SK-N-SH treated with all-trans-retinoic acid at 6 μM for 48 hours (cell line): Measurements from ENCODE around the gene PARD3B.

Experiments used
- ATAC-seq: fragments of 200-7000 bp; cut with Tn5 transposase; 3 replicates; pipeline ENCODE4 v1.9.1; 2020; ENCODE audit warnings: mild to moderate bottlenecking, moderate library complexity
- ARNTL ChIP-seq: fragments of 450-650 bp; formaldehyde crosslinking; IDR thresholded peaks from 2 replicates; pipeline ENCODE4 v1.5.0; 2020; ENCODE audit warnings: low read depth, mild to moderate bottlenecking, moderate library complexity, borderline replicate concordance
- CREB5 ChIP-seq: fragments of 250-450 bp; sonication (Bioruptor Pico); IDR thresholded peaks from 2 replicates; pipeline ENCODE4 v1.5.1; 2020; ENCODE audit warnings: low read depth, mild to moderate bottlenecking, moderate library complexity
- CSDC2 ChIP-seq: fragments of 250-450 bp; sonication (Bioruptor Pico); IDR thresholded peaks from 2 replicates; pipeline ENCODE4 v1.5.0; 2020; ENCODE audit warnings: mild to moderate bottlenecking, moderate library complexity
- CSRNP3 ChIP-seq: fragments of 250-450 bp; sonication (Bioruptor Pico); IDR thresholded peaks from 2 replicates; pipeline ENCODE4 v1.5.1; 2021; ENCODE audit warnings: mild to moderate bottlenecking, moderate library complexity
- GLIS3 ChIP-seq: fragments of 250-450 bp; sonication (Bioruptor Pico); IDR thresholded peaks from 2 replicates; pipeline ENCODE4 v1.5.0; 2020; ENCODE audit warnings: mild to moderate bottlenecking, moderate library complexity
- PATZ1 ChIP-seq: fragments of 250-450 bp; sonication (Bioruptor Pico); IDR thresholded peaks from 2 replicates; pipeline ENCODE4 v1.8.0; 2020; ENCODE audit warnings: mild to moderate bottlenecking, moderate library complexity, borderline replicate concordance
- POU6F1 ChIP-seq: fragments of 250-450 bp; sonication (Bioruptor Pico); IDR thresholded peaks from 2 replicates; pipeline ENCODE4 v1.8.0; 2021; ENCODE audit warnings: low read depth, mild to moderate bottlenecking, moderate library complexity, borderline replicate concordance
- RARB ChIP-seq: fragments of 250-450 bp; sonication (Bioruptor Pico); IDR thresholded peaks from 2 replicates; pipeline ENCODE4 v1.8.0; 2021; ENCODE audit warnings: mild to moderate bottlenecking, moderate library complexity
- SNAI2 ChIP-seq: fragments of 250-450 bp; sonication (Bioruptor Pico); IDR thresholded peaks from 2 replicates; pipeline ENCODE4 v1.5.0; 2020; ENCODE audit warnings: mild to moderate bottlenecking, moderate library complexity
- TCF4 ChIP-seq: fragments of 250-450 bp; sonication (Bioruptor Pico); IDR thresholded peaks from 2 replicates; pipeline ENCODE4 v1.8.0; 2021; ENCODE audit warnings: mild to moderate bottlenecking, moderate library complexity, borderline replicate concordance
- TSHZ2 ChIP-seq: fragments of 250-450 bp; sonication (Bioruptor Pico); IDR thresholded peaks from 2 replicates; pipeline ENCODE4 v1.5.0; 2020; ENCODE audit warnings: mild to moderate bottlenecking, moderate library complexity
- ZC3H10 ChIP-seq: fragments of 250-450 bp; sonication (Bioruptor Pico); IDR thresholded peaks from 2 replicates; pipeline ENCODE4 v1.5.1; 2021; ENCODE audit warnings: mild to moderate bottlenecking, moderate library complexity
- ZFP3 ChIP-seq: fragments of 250-450 bp; sonication (Bioruptor Pico); IDR thresholded peaks from 2 replicates; pipeline ENCODE4 v1.5.0; 2020; ENCODE audit warnings: mild to moderate bottlenecking, moderate library complexity
- ZFP30 ChIP-seq: fragments of 450-650 bp; formaldehyde crosslinking; IDR thresholded peaks from 2 replicates; pipeline ENCODE4 v1.5.0; 2022; ENCODE audit warnings: mild to moderate bottlenecking, moderate library complexity
- ZNF565 ChIP-seq: fragments of 450-650 bp; formaldehyde crosslinking; conservative IDR thresholded peaks from 2 replicates; pipeline ENCODE4 v1.5.0; 2020; ENCODE audit warnings: low read depth, mild to moderate bottlenecking, moderate library complexity
- ZNF70 ChIP-seq: fragments of 450-650 bp; formaldehyde crosslinking; IDR thresholded peaks from 2 replicates; pipeline ENCODE4 v1.5.0; 2020; ENCODE audit warnings: mild to moderate bottlenecking, moderate library complexity
- ZNF8 ChIP-seq: fragments of 450-650 bp; formaldehyde crosslinking; IDR thresholded peaks from 2 replicates; pipeline ENCODE4 v1.5.0; 2020; ENCODE audit warnings: mild to moderate bottlenecking, moderate library complexity

PARD3B gene

GRCh38 chr2:204566439-204566838 is 21.2 kb downstream of the PARD3B start:
- ATAC-seq, result no peak

GRCh38 chr2:204570421-204570820 is 25.1 kb downstream of the PARD3B start:
- no peak for TF ChIP-seq CREB5 (CRISPR knock-in tag)
- TF ChIP-seq ZNF70 (CRISPR knock-in tag), result no peak
- TF ChIP-seq ZNF565 (CRISPR knock-in tag), result no peak
- no peak for TF ChIP-seq ZFP30 (CRISPR knock-in tag)
- TF ChIP-seq CSRNP3 (CRISPR knock-in tag), result no peak
- no peak for TF ChIP-seq ARNTL
- no peak for ATAC-seq

More at GRCh38 chr2:204566439-204566838, 21.2 kb downstream of the PARD3B start:
- no peak for TF ChIP-seq ZNF70 (CRISPR knock-in tag)
- no peak for TF ChIP-seq ZFP30 (CRISPR knock-in tag)
- TF ChIP-seq ZNF8 (CRISPR knock-in tag), result no peak
- TF ChIP-seq ZFP3 (CRISPR knock-in tag), result no peak
- TF ChIP-seq PATZ1 (CRISPR knock-in tag), result no peak
- no peak for TF ChIP-seq ARNTL

GRCh38 chr2:204571041-204571440 is 25.8 kb downstream of the PARD3B start:
- TF ChIP-seq CSRNP3 (CRISPR knock-in tag), result no peak
- no peak for TF ChIP-seq TSHZ2 (CRISPR knock-in tag)
- TF ChIP-seq ZC3H10 (CRISPR knock-in tag), result no peak
- no peak for TF ChIP-seq RARB (CRISPR knock-in tag)
- TF ChIP-seq ZFP3 (CRISPR knock-in tag), result no peak
- TF ChIP-seq POU6F1 (CRISPR knock-in tag), result no peak
- TF ChIP-seq CSDC2 (CRISPR knock-in tag), result no peak
- no peak for ATAC-seq

- TF ChIP-seq CREB5 (CRISPR knock-in tag), result no peak
- no peak for TF ChIP-seq ZNF8 (CRISPR knock-in tag)
- no peak for TF ChIP-seq ZFP30 (CRISPR knock-in tag)
- TF ChIP-seq GLIS3 (CRISPR knock-in tag), result no peak
- no peak for TF ChIP-seq SNAI2 (CRISPR knock-in tag)
- no peak for TF ChIP-seq TSHZ2 (CRISPR knock-in tag)
- TF ChIP-seq TCF4 (CRISPR knock-in tag), result no peak
- TF ChIP-seq POU6F1 (CRISPR knock-in tag), result no peak
- no peak for TF ChIP-seq ZNF565 (CRISPR knock-in tag)
- ATAC-seq, result no peak
Measured at GRCh38 chr2:204571911-204572310, 26.6 kb downstream of the PARD3B start.
